OCI-LY3 (cell line): ENCODE data around the gene PLIN1.

Experiments
- H2AFZ ChIP-seq: fragments of 200-600, 300-600 bp; shearing (Covaris generic); 2 replicates; pipeline ENCODE4 v1.6.0; 2014; ENCODE audit warnings: antibody characterized with exemption, low read depth, low read length
- H3K27ac ChIP-seq: fragments of 200-600, 300-600 bp; sonication (generic); 2 replicates; pipeline ENCODE4 v1.5.1; 2014; ENCODE audit warnings: mild to moderate bottlenecking, low read length, moderate library complexity, mixed read lengths
- H3K27me3 ChIP-seq: fragments of 200-600, 300-600 bp; sonication (generic); 2 replicates; pipeline ENCODE4 v1.6.1; 2014; ENCODE audit warnings: low read depth, low read length, mixed read lengths
- H3K36me3 ChIP-seq: fragments of 200-600, 300-600 bp; sonication (generic); replicated peaks from 2 replicates; pipeline ENCODE3; 2014; ENCODE audit warnings: low read depth, low read length, mixed read lengths
- H3K4me1 ChIP-seq: fragments of 300-600, 200-600 bp; sonication (generic); 2 replicates; pipeline ENCODE4 v1.6.1; 2014; ENCODE audit warnings: low read length, mixed read lengths
- H3K4me2 ChIP-seq: fragments of 200-600, 300-600 bp; sonication (generic); 2 replicates; pipeline ENCODE4 v1.6.1; 2014; ENCODE audit warnings: low read length, mixed read lengths
- H3K4me3 ChIP-seq: fragments of 300-600, 200-600 bp; sonication (generic); 2 replicates; pipeline ENCODE4 v1.5.1; 2014; ENCODE audit warnings: antibody characterized with exemption, mild to moderate bottlenecking, low read length, moderate library complexity
- H3K79me2 ChIP-seq: fragments of 300-600, 200-600 bp; shearing (Covaris generic); 2 replicates; pipeline ENCODE4 v1.6.1; 2014; ENCODE audit warnings: mild to moderate bottlenecking, low read length, mixed read lengths
- H3K9ac ChIP-seq: fragments of 300-600, 200-600 bp; shearing (Covaris generic); 2 replicates; pipeline ENCODE4 v1.6.0; 2014; ENCODE audit warnings: mild to moderate bottlenecking, low read length, moderate library complexity
- H3K9me3 ChIP-seq: fragments of 200-600, 300-600 bp; shearing (Covaris generic); 2 replicates; pipeline ENCODE4 v1.6.1; 2014; ENCODE audit warnings: low read length, mixed read lengths; ENCODE audit not compliant: insufficient read depth
- H4K20me1 ChIP-seq: fragments of 200-600, 300-600 bp; sonication (generic); 2 replicates; pipeline ENCODE4 v1.6.1; 2016; ENCODE audit warnings: low read length, mixed read lengths; ENCODE audit not compliant: insufficient read depth
- EZH2phosphoT487 ChIP-seq: fragments of 200-600 bp; shearing (Covaris generic); IDR thresholded peaks from 2 replicates; pipeline ENCODE4 v1.6.1; 2018; ENCODE audit warnings: antibody characterized with exemption, mixed run types, low read depth
- TF ChIP-seq, protein P1 (sequence below): fragments of 200-600, 300-600 bp; sonication (generic); IDR thresholded peaks from 2 replicates; pipeline ENCODE4 v1.5.1; 2014; ENCODE audit warnings: antibody characterized with exemption, low read length, low read depth

Gene PLIN1

GRCh38 chr15:89672221-89673164, 6.7 kb downstream of the PLIN1 start:
- no peak overlapping the region for H3K27ac ChIP-seq
- no peaks in the 10 kb centered on the region for H3K4me1 ChIP-seq
- no peak overlapping the region for H3K4me2 ChIP-seq
- H3K9ac ChIP-seq = no peak overlapping the region
- no peaks in the 10 kb centered on the region for H3K36me3 ChIP-seq
- H2AFZ ChIP-seq = no peak overlapping the region
- H3K4me3 ChIP-seq = no peak overlapping the region
- TF ChIP-seq, protein P1, sequence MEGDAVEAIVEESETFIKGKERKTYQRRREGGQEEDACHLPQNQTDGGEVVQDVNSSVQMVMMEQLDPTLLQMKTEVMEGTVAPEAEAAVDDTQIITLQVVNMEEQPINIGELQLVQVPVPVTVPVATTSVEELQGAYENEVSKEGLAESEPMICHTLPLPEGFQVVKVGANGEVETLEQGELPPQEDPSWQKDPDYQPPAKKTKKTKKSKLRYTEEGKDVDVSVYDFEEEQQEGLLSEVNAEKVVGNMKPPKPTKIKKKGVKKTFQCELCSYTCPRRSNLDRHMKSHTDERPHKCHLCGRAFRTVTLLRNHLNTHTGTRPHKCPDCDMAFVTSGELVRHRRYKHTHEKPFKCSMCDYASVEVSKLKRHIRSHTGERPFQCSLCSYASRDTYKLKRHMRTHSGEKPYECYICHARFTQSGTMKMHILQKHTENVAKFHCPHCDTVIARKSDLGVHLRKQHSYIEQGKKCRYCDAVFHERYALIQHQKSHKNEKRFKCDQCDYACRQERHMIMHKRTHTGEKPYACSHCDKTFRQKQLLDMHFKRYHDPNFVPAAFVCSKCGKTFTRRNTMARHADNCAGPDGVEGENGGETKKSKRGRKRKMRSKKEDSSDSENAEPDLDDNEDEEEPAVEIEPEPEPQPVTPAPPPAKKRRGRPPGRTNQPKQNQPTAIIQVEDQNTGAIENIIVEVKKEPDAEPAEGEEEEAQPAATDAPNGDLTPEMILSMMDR = no peak
- no peak for TF ChIP-seq EZH2phosphoT487
- no peaks in the 10 kb centered on the region for H3K79me2 ChIP-seq
- H3K27me3 ChIP-seq = no peaks in the 10 kb centered on the region
- H3K9me3 ChIP-seq = no peaks in the 10 kb centered on the region
- H4K20me1 ChIP-seq = no peaks in the 10 kb centered on the region

DNA sequence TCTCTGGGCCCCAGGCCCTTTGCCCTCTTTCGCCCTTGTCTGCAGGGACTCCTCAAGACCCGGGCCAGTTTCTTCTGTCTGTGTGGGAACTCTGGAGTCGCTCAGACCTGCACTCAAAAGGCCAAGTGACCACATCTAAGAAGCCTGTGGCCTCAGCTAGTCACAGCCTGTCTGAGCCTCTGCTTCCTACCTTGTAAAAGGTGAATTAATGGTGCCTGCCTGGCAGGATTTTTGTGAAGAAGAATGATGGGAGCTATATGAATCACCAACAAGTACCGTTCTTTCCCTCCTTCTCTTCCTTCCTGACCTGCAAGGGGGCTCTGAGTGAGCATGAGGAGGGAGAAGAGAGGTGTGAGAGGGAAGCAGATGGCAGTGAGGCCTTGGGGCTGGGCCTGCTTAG, 7.5 kb downstream of the PLIN1 start:
- Histone ChIP-seq H3K9ac (no peak overlapping the region), H3K4me2 (no peak overlapping the region), H3K79me2 (no peaks in the 10 kb centered on the region), H3K27me3 (no peaks in the 10 kb centered on the region), H4K20me1 (no peaks in the 10 kb centered on the region), H2AFZ (no peak overlapping the region), H3K36me3 (no peaks in the 10 kb centered on the region), H3K27ac (no peak overlapping the region), H3K4me3 (no peak overlapping the region), H3K4me1 (no peaks in the 10 kb centered on the region), H3K9me3 (no peaks in the 10 kb centered on the region)
- TF ChIP-seq EZH2phosphoT487 = no peak
- TF ChIP-seq, protein P1 = no peak

GRCh38 chr15:89670971-89671560, 8.1 kb downstream of the PLIN1 start:
- no peaks in the 10 kb centered on the region for H4K20me1 ChIP-seq
- H3K27me3 ChIP-seq = no peaks in the 10 kb centered on the region
- 0 out of 2 replicates have a peak, but pooled peaks cover under 1% of the 10 kb centered on the region for H3K4me1 ChIP-seq
- no peaks in the 10 kb centered on the region for H3K9me3 ChIP-seq
- no peak overlapping the region for H3K4me3 ChIP-seq
- TF ChIP-seq, protein P1 = no peak
- TF ChIP-seq EZH2phosphoT487 = no peak
- H3K36me3 ChIP-seq = no peaks in the 10 kb centered on the region
- no peaks in the 10 kb centered on the region for H3K79me2 ChIP-seq
- no peak overlapping the region for H3K4me2 ChIP-seq
- no peak overlapping the region for H2AFZ ChIP-seq
- H3K27ac ChIP-seq = no peak overlapping the region
- no peak overlapping the region for H3K9ac ChIP-seq

GRCh38 chr15:89669941-89670340, 9.2 kb downstream of the PLIN1 start:
- no peak overlapping the region for H2AFZ ChIP-seq
- no peak overlapping the region for H3K27ac ChIP-seq
- H3K4me1 ChIP-seq = peaks cover 6% of the 10 kb centered on the region; the same call in 1 of the 2 replicates
- H3K4me3 ChIP-seq = no peak overlapping the region
- TF ChIP-seq, protein P1 = no peak
- no peak for TF ChIP-seq EZH2phosphoT487
- H3K9ac ChIP-seq = no peak overlapping the region
- H3K9me3 ChIP-seq = no peaks in the 10 kb centered on the region
- no peaks in the 10 kb centered on the region for H3K36me3 ChIP-seq
- peaks cover 2% of the 10 kb centered on the region for H3K27me3 ChIP-seq
- no peaks in the 10 kb centered on the region for H4K20me1 ChIP-seq
- no peak overlapping the region for H3K4me2 ChIP-seq
- H3K79me2 ChIP-seq = no peaks in the 10 kb centered on the region
